Mesenchymal stem cell (in vitro differentiated cells and primary cell): ENCODE results near the gene SPDYE3. TPM values are rescaled to one million over a fixed set of nuclear protein-coding genes. Genes with fewer than 3 reads are reported as not detected.
"Not testable (repeated sequence)": the region's sequence is repeated elsewhere in the genome, so short reads cannot be mapped to it uniquely, and the experiment has no call there.

Source experiments
- DNase-seq: peaks from one replicate; pipeline ENCODE4 v3.0.0-alpha.2; 2013
- H2AFZ ChIP-seq: one replicate; pipeline ENCODE4 v1.6.1; 2013; ENCODE audit warnings: low read depth, mild to moderate bottlenecking, control low read depth, inconsistent platforms, low read length, moderate library complexity
- H2AK5ac ChIP-seq: 2 replicates; pipeline ENCODE4 v1.6.1; 2013; ENCODE audit warnings: low read length, moderate library complexity, mild to moderate bottlenecking, inconsistent platforms; ENCODE audit not compliant: severe bottlenecking
- H2BK120ac ChIP-seq: one replicate; pipeline ENCODE4 v1.6.1; 2013; ENCODE audit warnings: low read depth, mild to moderate bottlenecking, inconsistent platforms, low read length, moderate library complexity
- H2BK12ac ChIP-seq, 2 experiments: one replicate each; pipeline ENCODE4 v1.6.1; 2013; ENCODE audit warnings: inconsistent platforms in 2 of 2, low read length in 2 of 2, mild to moderate bottlenecking in 2 of 2, moderate library complexity in 2 of 2, control low read depth in 1 of 2
- H2BK15ac ChIP-seq: one replicate; pipeline ENCODE4 v1.6.1; 2013; ENCODE audit warnings: mild to moderate bottlenecking, low read depth, inconsistent platforms; ENCODE audit not compliant: poor library complexity, severe bottlenecking
- H2BK5ac ChIP-seq: 2 replicates; pipeline ENCODE4 v1.6.1; 2013; ENCODE audit warnings: low read depth, mild to moderate bottlenecking, low read length, control low read depth, inconsistent platforms; ENCODE audit not compliant: poor library complexity, severe bottlenecking
- H3K14ac ChIP-seq, 2 experiments: one replicate each; pipeline ENCODE4 v1.6.1; 2013; ENCODE audit warnings: inconsistent platforms in 2 of 2, low read length in 2 of 2, control low read depth in 1 of 2, mild to moderate bottlenecking in 1 of 2, moderate library complexity in 1 of 2
- H3K18ac ChIP-seq, 2 experiments: one replicate each; pipeline ENCODE4 v1.6.1; 2013; ENCODE audit warnings: inconsistent platforms in 2 of 2, low read length in 2 of 2, control low read depth in 1 of 2, low read depth in 1 of 2, mild to moderate bottlenecking in 1 of 2
- H3K23ac ChIP-seq, 2 experiments: one replicate each; pipeline ENCODE4 v1.6.1; 2013; ENCODE audit warnings: inconsistent platforms in 2 of 2, low read length in 2 of 2, mild to moderate bottlenecking in 2 of 2, moderate library complexity in 2 of 2, control low read depth in 1 of 2
- H3K27ac ChIP-seq: 2 replicates; pipeline ENCODE4 v1.5.1; 2013; ENCODE audit warnings: mild to moderate bottlenecking, moderate library complexity, low read length, control low read depth, inconsistent platforms; ENCODE audit not compliant: poor library complexity, severe bottlenecking
- H3K27me3 ChIP-seq, 2 experiments: 2 replicates each; pipeline versions ENCODE4 v1.6.1 to v1.7.0; 2013; ENCODE audit warnings: low read length in 2 of 2, mild to moderate bottlenecking in 2 of 2, moderate library complexity in 2 of 2, control low read depth in 1 of 2, inconsistent platforms in 1 of 2; ENCODE audit not compliant: control insufficient read depth in 1 of 2, insufficient read depth in 1 of 2
- H3K36me3 ChIP-seq, 2 experiments: 2 replicates each; pipeline versions ENCODE4 v1.6.1 to v1.7.0; 2013; ENCODE audit warnings: low read length in 2 of 2, control low read depth in 1 of 2, inconsistent platforms in 1 of 2, low read depth in 1 of 2, mild to moderate bottlenecking in 1 of 2; ENCODE audit not compliant: insufficient read depth in 2 of 2, control insufficient read depth in 1 of 2
- H3K4ac ChIP-seq, 2 experiments: one replicate each; pipeline ENCODE4 v1.6.1; 2013; ENCODE audit warnings: inconsistent platforms in 2 of 2, low read length in 2 of 2, mild to moderate bottlenecking in 2 of 2, moderate library complexity in 2 of 2, control low read depth in 1 of 2, low read depth in 1 of 2
- H3K4me1 ChIP-seq: 2 replicates; pipeline ENCODE4 v1.6.1; 2013; ENCODE audit warnings: low read depth, low read length, control low read depth; ENCODE audit not compliant: control insufficient read depth, insufficient read depth
- H3K4me2 ChIP-seq: 2 replicates; pipeline ENCODE4 v1.6.1; 2013; ENCODE audit warnings: low read length, mild to moderate bottlenecking, inconsistent platforms; ENCODE audit not compliant: poor library complexity, severe bottlenecking
- H3K4me3 ChIP-seq, 2 experiments: 2 replicates each; pipeline versions ENCODE4 v1.5.1 to v1.7.0; 2013; ENCODE audit warnings: low read length in 2 of 2, mild to moderate bottlenecking in 2 of 2, control low read depth in 1 of 2, low read depth in 1 of 2; ENCODE audit not compliant: insufficient read depth in 1 of 2
- H3K79me1 ChIP-seq: replicated peaks from 2 replicates; pipeline ENCODE4 v1.6.1; 2013; ENCODE audit warnings: mild to moderate bottlenecking, control low read depth, low read length, inconsistent platforms; ENCODE audit not compliant: poor library complexity, severe bottlenecking
- H3K9ac ChIP-seq: 2 replicates; pipeline ENCODE4 v1.7.0; 2013; ENCODE audit warnings: mild to moderate bottlenecking, low read length, moderate library complexity
- H3K9me3 ChIP-seq: 2 replicates; pipeline ENCODE4 v1.7.0; 2013; ENCODE audit warnings: mild to moderate bottlenecking, low read length; ENCODE audit not compliant: control insufficient read depth
- H4K8ac ChIP-seq: one replicate; pipeline ENCODE4 v1.6.1; 2013; ENCODE audit warnings: inconsistent platforms, mild to moderate bottlenecking, low read length, moderate library complexity
- H4K91ac ChIP-seq: one replicate; pipeline ENCODE4 v1.6.1; 2013; ENCODE audit warnings: mild to moderate bottlenecking, low read length, inconsistent platforms
- WGBS: methylation state at CpG from one replicate; pipeline ENCODE4 v1.1.7; 2013; ENCODE audit warnings: mixed read lengths; 5-methylcytosine and 5-hydroxymethylcytosine counted together
- polyA plus RNA-seq, 2 experiments: library from polyadenylated mRNA; stranded (reverse); fragments of 200-250 nt; gene quantifications; one replicate each; pipeline ENCODE4 v1.2.3, GENCODE V29; 2013

Gene SPDYE3
- polyA plus RNA-seq (2013, experiment 1 of 2) = not detected
- polyA plus RNA-seq (2013, experiment 2 of 2) = not detected

GRCh38 chr7:100307402-100307801 is at the start of gene SPDYE3:
Gene SPDYE3, plus strand, starts transcription at chr7:100307702. Its CDS starts 184 bp downstream, at chr7:100307886.
- H3K27me3 ChIP-seq, H2BK12ac ChIP-seq, H2AK5ac ChIP-seq, H3K4me1 ChIP-seq, H3K4me2 ChIP-seq, H3K79me1 ChIP-seq, H4K8ac ChIP-seq, H3K14ac ChIP-seq, H3K9ac ChIP-seq, H2BK5ac ChIP-seq, H4K91ac ChIP-seq, H3K36me3 ChIP-seq, H2BK120ac ChIP-seq, DNase-seq, H3K27ac ChIP-seq, H3K23ac ChIP-seq, H3K9me3 ChIP-seq, H3K4ac ChIP-seq, H2AFZ ChIP-seq, H2BK15ac ChIP-seq, H3K4me3 ChIP-seq, H3K18ac ChIP-seq: not testable (repeated sequence)
- 100% methylated on average over 4 of the region's 8 CpGs for WGBS

- not testable (repeated sequence) for H3K9ac ChIP-seq, H3K27me3 ChIP-seq, H2BK12ac ChIP-seq, H3K4me2 ChIP-seq, H3K27ac ChIP-seq, H3K4me3 ChIP-seq, H2AFZ ChIP-seq, H3K18ac ChIP-seq, H4K91ac ChIP-seq, H2BK15ac ChIP-seq, H3K23ac ChIP-seq, H3K4me1 ChIP-seq, DNase-seq, H2BK5ac ChIP-seq, H3K9me3 ChIP-seq, H2BK120ac ChIP-seq, H4K8ac ChIP-seq, H2AK5ac ChIP-seq, H3K14ac ChIP-seq, H3K4ac ChIP-seq
- WGBS = 86% methylated on average over 8 of the region's 8 CpGs
- peaks cover 42% of the 10 kb centered on the region for H3K79me1 ChIP-seq
- peaks cover 0 to 17% of the 10 kb centered on the region in 2 experiments for H3K36me3 ChIP-seq
These were observed 47.5 kb upstream of the SPDYE3 start for GRCh38 chr7:100259984-100260383.

GRCh38 chr7:100262896-100263295 is 44.6 kb upstream of the SPDYE3 start:
- H2BK5ac ChIP-seq, H3K4me1 ChIP-seq, H3K23ac ChIP-seq, H2BK120ac ChIP-seq, H2BK12ac ChIP-seq, H2BK15ac ChIP-seq, H2AK5ac ChIP-seq, H3K9me3 ChIP-seq, H4K91ac ChIP-seq, H3K27me3 ChIP-seq, H2AFZ ChIP-seq, H3K4ac ChIP-seq, H3K9ac ChIP-seq, H3K27ac ChIP-seq, DNase-seq, H3K36me3 ChIP-seq, H3K4me3 ChIP-seq, H3K4me2 ChIP-seq, H3K14ac ChIP-seq, H3K18ac ChIP-seq, H4K8ac ChIP-seq: not testable (repeated sequence)
- WGBS = 100% methylated on average over 1 of the region's 4 CpGs
- H3K79me1 ChIP-seq = peaks cover 40% of the 10 kb centered on the region

GRCh38 chr7:100264223-100264622 is 43.3 kb upstream of the SPDYE3 start:
- not testable (repeated sequence) for H3K27ac ChIP-seq, H3K4me2 ChIP-seq, H2BK15ac ChIP-seq, H4K8ac ChIP-seq, H3K9me3 ChIP-seq, H3K27me3 ChIP-seq, H2BK120ac ChIP-seq, H3K36me3 ChIP-seq, H3K9ac ChIP-seq, H2AK5ac ChIP-seq, DNase-seq, H3K23ac ChIP-seq, H3K14ac ChIP-seq, H3K4ac ChIP-seq, H3K4me1 ChIP-seq, H3K18ac ChIP-seq, H4K91ac ChIP-seq, H2BK12ac ChIP-seq, H2AFZ ChIP-seq, H2BK5ac ChIP-seq, H3K4me3 ChIP-seq
- 96% methylated on average over 4 of the region's 4 CpGs for WGBS
- peaks cover 35% of the 10 kb centered on the region for H3K79me1 ChIP-seq
